ENCODE data around the gene PXMP2.

- TF ChIP-seq GATA2 (IDR thresholded peaks at IDR 0.05; ENCODE audit: low read depth, low read length) (no peak), GATA3 (IDR thresholded peaks at IDR 0.05; ENCODE audit: low read depth, low read length) (no peak)
These were observed 15.3 kb downstream of the PXMP2 start for GRCh38 chr12:132702640-132703039.
